ES-I3 (cell line): Measurements from ENCODE around the gene IRAK1BP1.

Experiments
- H3K36me3 ChIP-seq: 2 replicates; pipeline ENCODE4 v1.6.1; 2013; ENCODE audit warnings: mild to moderate bottlenecking, low read length, control low read depth, moderate library complexity; ENCODE audit not compliant: insufficient read depth
- H3K4me1 ChIP-seq: 2 replicates; pipeline ENCODE4 v1.6.1; 2013; ENCODE audit warnings: mild to moderate bottlenecking, control low read depth, low read length; ENCODE audit not compliant: insufficient read depth
- H3K9ac ChIP-seq: 2 replicates; pipeline ENCODE4 v1.6.1; 2013; ENCODE audit warnings: low read depth, mild to moderate bottlenecking, low read length, moderate library complexity
- H3K9me3 ChIP-seq: 2 replicates; pipeline ENCODE4 v1.6.1; 2013; ENCODE audit warnings: mild to moderate bottlenecking, low read length, moderate library complexity; ENCODE audit not compliant: control insufficient read depth, insufficient read depth

IRAK1BP1 gene, protein sequence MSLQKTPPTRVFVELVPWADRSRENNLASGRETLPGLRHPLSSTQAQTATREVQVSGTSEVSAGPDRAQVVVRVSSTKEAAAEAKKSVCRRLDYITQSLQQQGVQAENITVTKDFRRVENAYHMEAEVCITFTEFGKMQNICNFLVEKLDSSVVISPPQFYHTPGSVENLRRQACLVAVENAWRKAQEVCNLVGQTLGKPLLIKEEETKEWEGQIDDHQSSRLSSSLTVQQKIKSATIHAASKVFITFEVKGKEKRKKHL

GRCh38 chr6:78867370-78868040 lies at the start of gene IRAK1BP1:
TSS of gene IRAK1BP1 (plus strand) at chr6:78867551. CDS start at chr6:78867577, 26 bp downstream.
- H3K9me3 ChIP-seq, result no peaks in the 10 kb centered on the region
- no peaks in the 10 kb centered on the region for H3K36me3 ChIP-seq
- H3K4me1 ChIP-seq, result no peaks in the 10 kb centered on the region
- H3K9ac ChIP-seq, result peak within 1 kb of the TSS; percentile 90

DNA sequence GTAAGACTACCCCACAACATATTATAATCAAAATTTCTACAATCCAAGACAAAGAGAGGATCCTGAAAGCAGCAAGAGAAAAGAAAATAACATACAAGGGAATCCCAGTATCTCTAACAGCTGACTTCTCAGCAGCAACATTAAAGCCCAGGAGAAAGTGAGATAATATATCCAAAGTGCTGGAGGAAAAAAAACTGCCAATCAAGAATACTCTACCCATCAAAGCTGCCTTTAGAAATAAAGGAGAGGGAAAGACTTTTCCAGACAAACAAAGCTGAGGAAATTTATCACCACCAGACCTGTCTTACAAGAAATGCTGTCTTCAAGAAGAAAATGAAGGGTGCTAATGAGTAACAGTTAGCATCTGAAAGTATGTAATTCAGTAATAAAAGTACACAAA lies 43.3 kb upstream of the IRAK1BP1 start:
- H3K9ac ChIP-seq, result no peak overlapping the region
- no peaks in the 10 kb centered on the region for H3K36me3 ChIP-seq
- H3K4me1 ChIP-seq, result no peaks in the 10 kb centered on the region
- H3K9me3 ChIP-seq, result no peaks in the 10 kb centered on the region

DNA sequence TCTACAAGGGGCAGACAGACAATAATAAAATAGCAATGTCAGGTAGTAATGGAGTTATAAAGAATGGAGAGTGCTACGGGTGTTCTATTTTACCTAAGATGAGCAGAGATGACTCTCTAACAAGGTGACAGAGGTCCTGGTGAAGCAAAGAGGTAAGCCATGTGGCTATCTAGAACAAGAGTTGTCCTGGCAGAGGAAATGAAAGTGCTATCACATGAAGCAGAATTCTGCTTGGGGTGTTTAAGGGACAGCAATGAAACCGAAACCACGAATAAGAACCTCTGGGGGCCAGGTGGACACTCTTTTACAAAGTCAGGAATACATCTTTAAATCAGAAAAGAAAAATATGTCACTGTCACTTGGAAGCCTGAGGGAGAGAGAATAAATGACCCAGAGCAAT lies 37.9 kb upstream of the IRAK1BP1 start:
- H3K9ac ChIP-seq, result no peak overlapping the region
- H3K36me3 ChIP-seq, result no peaks in the 10 kb centered on the region
- H3K9me3 ChIP-seq, result no peaks in the 10 kb centered on the region
- H3K4me1 ChIP-seq, result no peaks in the 10 kb centered on the region

DNA sequence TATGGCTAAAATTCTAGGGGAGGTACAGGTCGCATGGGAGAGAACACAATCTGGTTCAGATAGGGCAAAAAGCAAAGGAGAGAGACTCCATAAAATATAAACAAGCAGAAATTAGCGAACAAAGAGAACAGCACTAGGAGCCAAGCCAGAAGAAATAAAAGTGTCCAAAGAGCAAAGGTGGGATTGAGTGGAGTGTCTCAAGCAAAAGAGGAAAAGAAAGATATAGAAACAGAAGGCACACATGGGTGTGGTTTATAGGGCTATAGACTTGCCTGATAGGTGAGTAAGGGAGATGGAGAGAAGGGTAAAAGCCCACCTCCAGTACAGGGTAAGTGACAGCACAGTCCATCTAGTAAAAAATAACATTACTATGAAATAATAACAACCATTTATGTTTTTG lies 36.5 kb upstream of the IRAK1BP1 start:
- Histone ChIP-seq H3K9me3 (no peaks in the 10 kb centered on the region), H3K9ac (no peak overlapping the region), H3K4me1 (no peaks in the 10 kb centered on the region), H3K36me3 (no peaks in the 10 kb centered on the region)

DNA sequence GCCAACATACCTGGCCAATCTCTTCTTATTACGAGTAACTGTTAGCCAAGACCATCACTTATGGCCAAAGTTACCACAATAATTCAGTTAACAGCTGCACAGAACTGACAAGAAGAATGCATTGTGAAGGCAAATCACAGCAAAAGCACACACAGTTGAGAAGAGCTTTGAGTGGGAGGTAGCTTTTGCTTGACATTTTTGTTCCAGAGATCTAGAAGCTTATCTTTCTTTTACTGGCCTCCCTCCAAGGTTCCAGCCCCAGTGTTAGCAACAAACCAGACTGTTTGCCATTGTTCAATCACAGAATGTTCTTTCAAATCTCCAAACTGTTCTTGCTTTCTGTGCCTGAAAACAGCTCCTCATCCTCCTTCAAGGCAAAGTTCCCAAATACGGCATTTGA lies 35.9 kb upstream of the IRAK1BP1 start:
- Histone ChIP-seq H3K9ac (no peak overlapping the region), H3K9me3 (no peaks in the 10 kb centered on the region), H3K4me1 (no peaks in the 10 kb centered on the region), H3K36me3 (no peaks in the 10 kb centered on the region)

DNA sequence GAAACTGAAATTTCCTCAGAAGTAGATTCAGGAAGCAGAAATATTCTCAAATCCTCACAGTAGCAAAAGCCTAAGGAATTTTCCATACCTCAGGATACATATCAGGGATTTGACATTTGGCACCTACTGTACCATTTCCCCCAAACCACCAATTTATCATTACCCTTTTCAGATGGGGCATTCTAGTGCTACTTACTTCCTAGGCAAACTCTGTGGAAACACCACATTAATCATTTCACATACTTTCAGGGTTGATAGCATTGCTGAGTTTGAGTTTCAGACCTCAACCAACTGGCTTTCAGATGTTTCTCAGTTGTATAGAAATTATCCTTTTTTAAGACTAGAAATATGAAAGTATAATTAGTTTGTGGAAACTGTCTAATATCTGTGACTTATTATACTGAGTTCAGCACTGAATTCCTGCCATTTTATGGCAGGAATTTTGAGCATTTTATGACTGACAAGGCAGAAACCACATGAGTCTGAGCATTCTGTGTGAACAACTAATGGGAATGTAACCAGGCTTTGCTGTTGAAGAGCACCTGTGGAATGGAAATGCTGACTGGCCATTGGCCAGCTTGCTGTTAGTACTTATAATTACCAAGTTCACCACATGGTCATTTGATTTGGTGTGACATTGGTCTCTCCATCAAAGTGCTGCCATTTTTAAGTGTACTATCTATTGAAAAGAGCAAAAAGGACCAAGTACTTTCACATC lies 35.1 kb upstream of the IRAK1BP1 start:
- Histone ChIP-seq H3K36me3 (no peaks in the 10 kb centered on the region), H3K9ac (no peak overlapping the region), H3K4me1 (no peaks in the 10 kb centered on the region)

GRCh38 chr6:78835817-78836216 lies 31.5 kb upstream of the IRAK1BP1 start:
- no peak overlapping the region for H3K9ac ChIP-seq
- no peaks in the 10 kb centered on the region for H3K4me1 ChIP-seq
- no peaks in the 10 kb centered on the region for H3K36me3 ChIP-seq
- H3K9me3 ChIP-seq, result no peaks in the 10 kb centered on the region

More for the DNA sequence above, 35.1 kb upstream of the IRAK1BP1 start:
- no peaks in the 10 kb centered on the region for H3K9me3 ChIP-seq

DNA sequence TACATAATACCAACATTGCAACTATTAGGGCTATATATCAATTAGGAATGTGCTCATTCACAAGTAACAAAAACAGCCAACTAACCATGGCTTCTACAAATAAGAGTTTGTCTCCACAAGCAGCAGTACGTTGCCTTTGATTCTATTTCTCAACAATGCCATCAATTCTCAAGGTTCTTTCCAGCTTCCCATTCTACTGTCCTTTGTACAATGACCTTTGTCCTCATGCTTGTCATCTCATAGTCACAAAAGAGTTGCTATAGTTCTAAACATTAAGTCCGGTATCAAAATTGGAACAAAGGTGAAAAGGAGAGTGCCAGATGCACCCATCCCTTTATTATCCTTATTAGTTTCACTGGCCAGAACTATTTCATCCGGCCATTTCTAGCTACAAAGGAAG lies 30.8 kb upstream of the IRAK1BP1 start:
- H3K36me3 ChIP-seq, result no peaks in the 10 kb centered on the region
- no peaks in the 10 kb centered on the region for H3K9me3 ChIP-seq
- no peaks in the 10 kb centered on the region for H3K4me1 ChIP-seq
- H3K9ac ChIP-seq, result no peak overlapping the region

- no peaks in the 10 kb centered on the region for H3K9me3 ChIP-seq
- H3K36me3 ChIP-seq, result no peaks in the 10 kb centered on the region
- H3K9ac ChIP-seq, result no peak overlapping the region
Measured at GRCh38 chr6:78841111-78841510, 26.2 kb upstream of the IRAK1BP1 start.

DNA sequence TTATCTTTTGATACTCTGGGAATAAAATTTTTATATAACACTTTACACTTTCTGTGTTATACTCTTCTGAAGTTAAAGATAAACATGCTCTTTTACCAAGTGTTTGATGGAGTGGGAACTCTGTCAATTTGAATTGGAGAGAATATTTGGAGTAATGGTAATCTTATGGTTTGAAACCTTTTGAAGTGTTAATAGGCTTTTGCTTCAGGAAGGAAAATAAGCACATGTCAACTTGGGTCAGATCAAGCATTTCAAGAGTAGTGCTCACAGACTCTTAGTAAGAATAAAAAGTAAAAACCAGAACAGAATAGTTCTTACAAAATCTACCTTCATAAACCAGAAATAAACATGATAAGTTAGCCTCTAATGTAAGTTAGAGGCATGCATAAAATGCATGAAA lies 24.4 kb upstream of the IRAK1BP1 start:
- Histone ChIP-seq H3K9ac (no peak overlapping the region), H3K4me1 (peaks cover 17% of the 10 kb centered on the region), H3K9me3 (no peaks in the 10 kb centered on the region), H3K36me3 (no peaks in the 10 kb centered on the region)

More at GRCh38 chr6:78841111-78841510, 26.2 kb upstream of the IRAK1BP1 start:
- H3K4me1 ChIP-seq, result peaks cover 17% of the 10 kb centered on the region

DNA sequence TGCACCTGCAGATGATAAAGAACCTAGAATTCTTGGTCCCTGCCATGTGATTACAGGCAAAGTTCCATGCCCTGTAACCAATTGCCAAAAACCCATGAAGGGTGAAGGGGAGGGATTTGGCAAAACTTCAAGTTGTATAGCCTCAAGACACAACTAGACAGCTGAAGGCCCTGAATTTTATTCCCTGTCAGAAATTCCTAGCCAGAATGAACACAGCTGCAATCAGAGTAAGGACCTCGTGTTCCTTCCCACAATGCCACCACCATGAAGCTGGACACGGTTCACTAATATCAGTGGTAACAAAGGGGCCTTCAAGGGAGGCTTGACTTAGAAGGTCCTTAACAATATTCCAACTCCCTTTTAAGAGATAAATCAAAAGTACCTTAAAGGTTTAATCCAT lies 22.5 kb upstream of the IRAK1BP1 start:
- Histone ChIP-seq H3K9me3 (no peaks in the 10 kb centered on the region), H3K36me3 (no peaks in the 10 kb centered on the region), H3K4me1 (peaks cover 17% of the 10 kb centered on the region), H3K9ac (no peak overlapping the region)

GRCh38 chr6:78845567-78845966 lies 21.8 kb upstream of the IRAK1BP1 start:
- peaks cover 4% of the 10 kb centered on the region; the same call in 1 of the 2 replicates for H3K9me3 ChIP-seq
- H3K36me3 ChIP-seq, result no peaks in the 10 kb centered on the region
- peaks cover 17% of the 10 kb centered on the region for H3K4me1 ChIP-seq
- H3K9ac ChIP-seq, result no peak overlapping the region

DNA sequence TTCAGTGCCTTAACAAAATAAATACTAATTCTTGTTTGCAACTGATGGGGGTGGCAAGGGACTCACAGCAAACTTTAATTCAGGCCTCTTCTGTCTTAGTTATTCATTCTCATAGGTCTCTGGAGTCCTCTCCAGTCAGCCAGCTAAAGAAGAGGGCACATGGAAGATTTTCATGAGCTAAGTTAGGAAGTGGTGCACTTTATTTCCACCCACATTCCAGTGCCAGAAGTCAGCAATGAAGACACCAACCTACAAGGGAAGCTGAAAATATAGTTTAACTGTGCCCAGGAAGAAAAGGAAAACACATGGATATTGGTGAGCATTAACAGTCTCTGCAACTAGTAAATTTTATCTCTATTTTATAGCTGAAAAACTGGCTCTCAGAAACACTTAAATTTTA lies 16.7 kb upstream of the IRAK1BP1 start:
- Histone ChIP-seq H3K36me3 (no peaks in the 10 kb centered on the region; the same call in 1 of the 2 replicates), H3K9me3 (peaks cover 4% of the 10 kb centered on the region; the same call in 1 of the 2 replicates), H3K4me1 (no peaks in the 10 kb centered on the region), H3K9ac (no peak overlapping the region)

GRCh38 chr6:78851156-78851555 lies 16.2 kb upstream of the IRAK1BP1 start:
- no peaks in the 10 kb centered on the region; the same call in 1 of the 2 replicates for H3K36me3 ChIP-seq
- no peak overlapping the region for H3K9ac ChIP-seq
- peaks cover 4% of the 10 kb centered on the region; the same call in 1 of the 2 replicates for H3K9me3 ChIP-seq
- no peaks in the 10 kb centered on the region for H3K4me1 ChIP-seq
